Neural progenitor cell (in vitro differentiated cells): ENCODE measurements around the gene FKBP5.

Source experiments
- CTCF ChIP-seq: fragments of 200-600 bp; sonication (generic); IDR thresholded peaks from 2 replicates; pipeline ENCODE4 v1.5.1; 2017; ENCODE audit warnings: antibody characterized with exemption, mild to moderate bottlenecking
- EZH2 ChIP-seq: fragments of 200-600 bp; sonication (generic); IDR thresholded peaks from 2 replicates; pipeline ENCODE4 v1.6.1; 2017; ENCODE audit warnings: antibody characterized with exemption, mild to moderate bottlenecking, moderate library complexity

GRCh38 chr6:35532126-35532525 lies 156.6 kb downstream of the FKBP5 start:
- TF ChIP-seq CTCF = no peak
- no peak for TF ChIP-seq EZH2
